Ovary (tissue), 9 donors: ENCODE measurements around the gene CEP112. TPM values are rescaled to one million over a fixed set of nuclear protein-coding genes. Genes with fewer than 3 reads are reported as not detected.

ENCODE experiments used
- DNase-seq, 5 donors: peaks; one replicate each; pipeline ENCODE4 v3.0.0-alpha.2; 2019 to 2020
- H3K27ac ChIP-seq, 2 donors: fragments of 200-600 bp; one replicate each; pipeline versions ENCODE4 v1.5.1 to v1.8.0; 2019 to 2022
- H3K27me3 ChIP-seq: fragments of 200-600 bp; one replicate; pipeline ENCODE4 v1.8.0; 2022
- H3K36me3 ChIP-seq: fragments of 200-600 bp; sonication (generic); one replicate; pipeline ENCODE4 v1.5.1; 2019
- H3K4me1 ChIP-seq: one replicate; pipeline ENCODE4 v1.8.1; 2013; ENCODE audit warnings: mild to moderate bottlenecking, moderate library complexity; ENCODE audit not compliant: insufficient read depth
- H3K4me3 ChIP-seq: fragments of 200-600 bp; sonication (generic); one replicate; pipeline ENCODE4 v1.5.1; 2017
- H3K9me3 ChIP-seq, 2 donors: fragments of 200-600 bp in 1 of 2; sonication (generic) in 1 of 2; one replicate each; pipeline versions ENCODE4 v1.5.1 to v1.8.1; 2013 to 2019; ENCODE audit warnings: mild to moderate bottlenecking in 1 of 2, moderate library complexity in 1 of 2
- EP300 ChIP-seq: sonication (generic); formaldehyde crosslinking; IDR thresholded peaks from one replicate; pipeline ENCODE4 v1.6.1; 2017; ENCODE audit warnings: antibody characterized with exemption
- POLR2A ChIP-seq: fragments of 450-650 bp; IDR thresholded peaks from one replicate; pipeline ENCODE4 v1.6.1; 2017; ENCODE audit warnings: antibody characterized with exemption, mild to moderate bottlenecking, moderate library complexity
- WGBS, 3 donors: extraction: QIAGEN DNeasy Blood & Tissue Kit in 1 of 3; methylation state at CpG; one replicate each; pipeline versions ENCODE4 v1.1.5 to v1.1.7; 2013 to 2017; 5-methylcytosine and 5-hydroxymethylcytosine counted together
- intact Hi-C, 4 donors: fragments of 100-400 bp; cut with DNase I; formaldehyde crosslinking; loops; one replicate each; pipeline versions ENCODE4 v1.11.0 to v1.15.1; 2022 to 2023
- polyA plus RNA-seq, 2 donors: library from polyadenylated mRNA; stranded (reverse); fragments of 200-250 nt in 1 of 2; fragments of 350-450 nt in 1 of 2; fragmentation: Illumina TruSeq in 1 of 2; extraction: RNeasy Lipid Tissue Mini Kit (QIAGEN cat#74804) in 1 of 2; gene quantifications; one replicate each; pipeline ENCODE4 v1.2.3, GENCODE V29; 2013 to 2014
- total RNA-seq, 7 donors: library from RNA; depleted of rRNA in 2 of 7; stranded (reverse); fragments of >200 nt in 2 of 7; fragmentation: NEBNext Ultra II Directional in 3 of 7; extraction: Animal tissue kit (Norgen Biotek cat#: 25700) in 3 of 7; gene quantifications; one replicate each; pipeline versions ENCODE4 v1.1.0 to v1.2.4, GENCODE V29; 2016 to 2023
- TF ChIP-seq, protein P1 (sequence below), 3 donors: fragments of 450-650 bp in 2 of 3; fragments of 200-600 bp in 1 of 3; IDR thresholded peaks; one replicate each; pipeline versions ENCODE4 v1.5.1 to v1.8.0; 2016 to 2022; ENCODE audit warnings: antibody characterized with exemption in 3 of 3, mild to moderate bottlenecking in 1 of 3
- donor health status: DM: no; HTN: no; CAD: no; lungs with moderate emphysema.
- donor health status: DM: no; HTN: no; CAD: no.
- donor health status: Bipolar disorder and iron deficiency.
- donor health status: DM: yes; HTN: yes; CAD: no.
- donor health status: DM: no; HTN: no; CAD: no.
- donor health status: DM: yes; HTN: yes; CAD: no.

Gene CEP112
- total and polyA plus RNA-seq, 9 donors = 9.3 to 25.5 (median 16.9) TPM

DNA sequence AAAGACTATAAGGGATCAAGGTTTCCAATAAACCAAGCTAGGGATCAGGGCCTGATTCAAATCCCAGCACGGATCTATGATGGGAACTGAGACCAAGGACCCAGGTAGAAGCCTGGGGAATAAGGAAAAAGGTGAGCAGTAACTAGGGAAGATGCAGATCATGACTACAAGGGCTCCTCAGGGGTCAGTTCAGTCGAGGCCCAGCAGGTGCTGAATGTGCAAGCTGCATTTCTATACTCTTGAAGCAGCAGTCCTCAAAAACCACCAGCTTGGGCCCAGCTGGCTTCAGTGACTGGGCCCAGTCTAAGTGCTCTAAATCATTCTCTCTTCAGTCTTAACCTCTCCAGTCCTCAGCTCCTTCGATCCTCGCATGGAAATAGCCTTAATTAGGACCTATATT is 401.7 kb downstream of the CEP112 start:
- no peaks in the 10 kb centered on the region for H3K4me1 ChIP-seq
- no peak overlapping the region for H3K4me3 ChIP-seq
- H3K36me3 ChIP-seq = no peaks in the 10 kb centered on the region
- H3K27me3 ChIP-seq = no peaks in the 10 kb centered on the region
- no peaks in the 10 kb centered on the region for H3K9me3 ChIP-seq
- WGBS, 3 donors = 81 to 85% (median 82%) methylated on average over 4 of the region's 4 CpGs
- TF ChIP-seq, protein P1, sequence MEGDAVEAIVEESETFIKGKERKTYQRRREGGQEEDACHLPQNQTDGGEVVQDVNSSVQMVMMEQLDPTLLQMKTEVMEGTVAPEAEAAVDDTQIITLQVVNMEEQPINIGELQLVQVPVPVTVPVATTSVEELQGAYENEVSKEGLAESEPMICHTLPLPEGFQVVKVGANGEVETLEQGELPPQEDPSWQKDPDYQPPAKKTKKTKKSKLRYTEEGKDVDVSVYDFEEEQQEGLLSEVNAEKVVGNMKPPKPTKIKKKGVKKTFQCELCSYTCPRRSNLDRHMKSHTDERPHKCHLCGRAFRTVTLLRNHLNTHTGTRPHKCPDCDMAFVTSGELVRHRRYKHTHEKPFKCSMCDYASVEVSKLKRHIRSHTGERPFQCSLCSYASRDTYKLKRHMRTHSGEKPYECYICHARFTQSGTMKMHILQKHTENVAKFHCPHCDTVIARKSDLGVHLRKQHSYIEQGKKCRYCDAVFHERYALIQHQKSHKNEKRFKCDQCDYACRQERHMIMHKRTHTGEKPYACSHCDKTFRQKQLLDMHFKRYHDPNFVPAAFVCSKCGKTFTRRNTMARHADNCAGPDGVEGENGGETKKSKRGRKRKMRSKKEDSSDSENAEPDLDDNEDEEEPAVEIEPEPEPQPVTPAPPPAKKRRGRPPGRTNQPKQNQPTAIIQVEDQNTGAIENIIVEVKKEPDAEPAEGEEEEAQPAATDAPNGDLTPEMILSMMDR (IDR thresholded peaks at IDR 0.05) = no peak
- TF ChIP-seq EP300 (no peak), POLR2A (no peak)
- DNase-seq = no peak
- H3K27ac ChIP-seq = no peak overlapping the region
- intact Hi-C loops = no loop called here

DNA sequence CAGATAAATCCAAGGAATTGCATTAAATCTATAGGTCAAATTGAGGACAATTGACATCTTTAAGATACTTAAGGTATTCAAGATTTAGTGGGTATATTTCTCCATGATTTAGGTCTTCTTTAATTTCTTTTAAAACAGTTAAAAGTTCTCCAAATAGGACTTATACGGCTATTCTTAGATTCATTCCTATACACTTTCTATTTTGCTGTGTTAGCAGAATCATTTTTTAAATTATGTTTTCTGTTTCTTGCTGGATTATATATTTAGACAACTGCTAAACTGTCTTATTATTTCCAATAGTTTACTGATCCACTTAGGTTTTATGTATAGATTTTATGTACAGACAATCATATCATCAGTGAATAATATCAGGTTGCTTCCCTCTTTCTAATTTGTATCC is 404.4 kb downstream of the CEP112 start:
- H3K9me3 ChIP-seq = no peaks in the 10 kb centered on the region
- no peaks in the 10 kb centered on the region for H3K36me3 ChIP-seq
- H3K27ac ChIP-seq = no peak overlapping the region
- TF ChIP-seq, protein P1 (IDR thresholded peaks at IDR 0.05) = no peak
- TF ChIP-seq EP300 (no peak), POLR2A (no peak)
- 94 to 97% (median 95%) methylated on average over 1 of the region's 1 CpG for WGBS, 3 donors
- peaks cover 2% of the 10 kb centered on the region for H3K4me1 ChIP-seq
- DNase-seq = no peak
- intact Hi-C loops = no loop called here
- no peak overlapping the region for H3K4me3 ChIP-seq
- no peaks in the 10 kb centered on the region for H3K27me3 ChIP-seq

DNA sequence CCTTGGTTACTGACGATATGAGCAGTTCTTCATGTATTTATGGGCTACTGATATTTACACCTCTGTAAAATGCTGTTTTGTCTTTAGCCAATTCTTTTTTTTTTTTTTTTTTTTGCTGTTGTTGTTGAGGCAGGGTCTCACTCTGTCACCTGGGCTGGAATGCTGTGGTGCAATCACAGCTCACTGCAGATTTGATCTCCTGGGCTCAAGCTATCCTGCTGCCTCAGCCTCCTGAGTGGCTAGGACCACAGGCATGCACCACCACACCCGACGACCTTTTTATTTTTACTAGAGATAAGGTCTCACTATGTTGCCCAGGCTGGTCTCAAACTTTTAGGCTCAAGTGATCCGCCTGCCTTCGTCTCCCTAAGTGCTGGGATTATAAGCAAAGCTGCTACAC is 405.5 kb downstream of the CEP112 start:
- Histone ChIP-seq H3K27me3 (no peaks in the 10 kb centered on the region), H3K27ac (no peak overlapping the region), H3K36me3 (no peaks in the 10 kb centered on the region), H3K4me3 (no peak overlapping the region), H3K4me1 (peaks cover 2% of the 10 kb centered on the region), H3K9me3 (no peaks in the 10 kb centered on the region)
- intact Hi-C loops = no loop called here
- WGBS, 3 donors = 93 to 96% (median 95%) methylated on average over 5 of the region's 5 CpGs
- no peak for TF ChIP-seq EP300
- no peak for TF ChIP-seq POLR2A
- TF ChIP-seq, protein P1 (IDR thresholded peaks at IDR 0.05) = no peak
- DNase-seq = no peak

DNA sequence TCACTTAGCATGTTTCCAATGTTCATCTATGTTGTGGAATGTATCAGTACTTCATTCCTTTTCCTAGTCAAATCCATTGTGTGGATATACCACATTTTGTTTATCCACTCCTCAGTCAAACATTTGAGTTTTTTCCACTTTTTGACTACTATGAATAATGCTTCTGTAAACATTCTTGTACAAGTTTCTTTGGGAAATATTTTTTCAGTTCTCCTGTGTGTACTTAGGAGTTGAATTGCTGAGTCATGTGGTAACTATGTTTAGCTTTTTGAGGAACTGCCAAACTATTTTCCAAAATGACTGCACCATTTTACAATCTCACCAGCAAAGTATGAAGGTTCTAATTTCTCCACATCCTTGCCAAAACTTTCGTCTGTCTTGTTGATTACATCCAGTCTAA is 406.8 kb downstream of the CEP112 start:
- no peak overlapping the region for H3K27ac ChIP-seq
- TF ChIP-seq EP300 = no peak
- TF ChIP-seq POLR2A = no peak
- TF ChIP-seq, protein P1 (IDR thresholded peaks at IDR 0.05) = no peak
- intact Hi-C loops = no loop called here
- WGBS, 3 donors = 0 to 2% (median 0%) methylated on average over 1 of the region's 1 CpG
- H3K4me1 ChIP-seq = peaks cover 2% of the 10 kb centered on the region
- no peak for DNase-seq
- H3K36me3 ChIP-seq = no peaks in the 10 kb centered on the region
- H3K9me3 ChIP-seq = no peaks in the 10 kb centered on the region
- H3K27me3 ChIP-seq = no peaks in the 10 kb centered on the region
- H3K4me3 ChIP-seq = no peak overlapping the region
